HepG2 (cell line): ENCODE results near the gene ZNF79. TPM values are rescaled to one million over a fixed set of nuclear protein-coding genes. Genes with fewer than 3 reads are reported as not detected.
A peak's percentile ranks its signal among the peaks of the same experiment; 100 is the strongest.

Experiments
- ATAC-seq: fragments of 200-7000 bp; cut with Tn5 transposase; 3 replicates; pipeline ENCODE4 v1.9.1; 2020; ENCODE audit warnings: mild to moderate bottlenecking, moderate library complexity
- BruUV-seq: library from RNA; stranded (reverse); fragments of 400-500 nt; replicated peaks from 2 replicates; lab custom pipeline; 2021; lab: Mats Ljungman, UMichigan
- CTCF ChIA-PET: fragments of 300-600 bp; formaldehyde crosslinking; extraction: SDS; loops from one replicate; lab custom pipeline; 2021; ENCODE audit warnings: low total read pairs, inconsistent platforms, low intra/inter-chr PET ratio; lab: Yijun Ruan, JAX
- POLR2A ChIA-PET: fragments of 350-600 bp; sonication (Branson Sonifier 250); formaldehyde crosslinking; loops from one replicate; lab custom pipeline; 2020; ENCODE audit warnings: antibody characterized with exemption, inconsistent platforms; lab: Yijun Ruan, JAX
- DNase-seq: peaks from one replicate; pipeline ENCODE4 v3.0.0-alpha.2; 2015; ENCODE audit warnings: low spot score
- FAIRE-seq: peaks from 3 replicates; lab custom pipeline; 2011; peaks lifted over from hg19 to GRCh38; lab: Jason Lieb, UNC
- H2AFZ ChIP-seq: one replicate; pipeline ENCODE4 v1.6.1; 2011; ENCODE audit warnings: low read length, inconsistent platforms
- H3K27ac ChIP-seq: fragments of 300-600 bp; 3 replicates; pipeline ENCODE4 v1.8.0; 2011; ENCODE audit warnings: mixed run types, mild to moderate bottlenecking, mixed read lengths, low read length, inconsistent platforms; ENCODE audit not compliant: insufficient read depth; ENCODE audit errors: extremely low read length
- H3K27me3 ChIP-seq, 2 experiments: fragments of 200-600 bp in 1 of 2; 2 replicates in 1 of 2; 3 replicates in 1 of 2; pipeline versions ENCODE4 v1.6.0 to v1.8.0; 2011; ENCODE audit warnings: low read length in 2 of 2, mild to moderate bottlenecking in 2 of 2, moderate library complexity in 2 of 2, inconsistent platforms in 1 of 2; ENCODE audit not compliant: insufficient read depth in 2 of 2, control insufficient read depth in 1 of 2
- H3K36me3 ChIP-seq, 2 experiments: fragments of 200-600 bp in 1 of 2; replicated peaks in 1 of 2; 2 replicates in 1 of 2; 3 replicates in 1 of 2; pipeline versions ENCODE4 v1.5.1 to v1.8.0; 2011; ENCODE audit warnings: low read length in 2 of 2, inconsistent platforms in 1 of 2; ENCODE audit not compliant: insufficient read depth in 2 of 2, control insufficient read depth in 1 of 2
- H3K4me1 ChIP-seq: 2 replicates; pipeline ENCODE4 v1.5.1; 2012; ENCODE audit warnings: low read length, inconsistent platforms; ENCODE audit not compliant: insufficient read depth
- H3K4me2 ChIP-seq: 2 replicates; pipeline ENCODE4 v1.6.0; 2011; ENCODE audit warnings: low read depth, low read length, inconsistent platforms
- H3K4me3 ChIP-seq, 3 experiments: fragments of 200-600 bp in 1 of 3; sonication (generic), shearing (Covaris generic) in 1 of 3; replicated peaks in 1 of 3; 2 replicates each; pipeline ENCODE4 v1.5.1; 2011 to 2016; ENCODE audit warnings: low read length in 3 of 3, inconsistent platforms in 2 of 3, low read depth in 2 of 3, mild to moderate bottlenecking in 2 of 3, control low read depth in 1 of 3, mixed read lengths in 1 of 3; ENCODE audit not compliant: insufficient read depth in 1 of 3
- H3K79me2 ChIP-seq: one replicate; pipeline ENCODE4 v1.6.1; 2011; ENCODE audit warnings: low read length, inconsistent platforms; ENCODE audit not compliant: insufficient read depth
- H3K9ac ChIP-seq: 2 replicates; pipeline ENCODE4 v1.6.0; 2011; ENCODE audit warnings: mild to moderate bottlenecking, low read depth, low read length, inconsistent platforms; ENCODE audit not compliant: insufficient read depth
- H3K9me3 ChIP-seq: 2 replicates; pipeline ENCODE4 v1.5.1; 2012; ENCODE audit warnings: mild to moderate bottlenecking, low read length
- H4K20me1 ChIP-seq: 2 replicates; pipeline ENCODE4 v1.6.0; 2011; ENCODE audit warnings: inconsistent platforms, mild to moderate bottlenecking, low read length, moderate library complexity; ENCODE audit not compliant: insufficient read depth
- ATF4 ChIP-seq, 2 experiments: fragments of 450-650 bp in 1 of 2; sonication (generic) in 1 of 2; formaldehyde crosslinking; IDR thresholded peaks; 2 replicates each; pipeline versions ENCODE4 v1.5.0 to v1.8.0; 2020 to 2022; ENCODE audit warnings: mild to moderate bottlenecking in 1 of 2, missing genetic modification reagents in 1 of 2
- EP300 ChIP-seq, 3 experiments: sonication (generic) in 1 of 3; formaldehyde crosslinking in 1 of 3; IDR thresholded peaks; 2 replicates each; pipeline versions ENCODE4 v1.5.1 to v1.6.1; 2011 to 2020; ENCODE audit warnings: low read depth in 2 of 3, low read length in 2 of 3, borderline replicate concordance in 1 of 3, improper control_type of control experiment in 1 of 3, mild to moderate bottlenecking in 1 of 3, missing genetic modification reagents in 1 of 3, moderate library complexity in 1 of 3
- GATAD2A ChIP-seq: IDR thresholded peaks from 2 replicates; pipeline ENCODE4 v1.6.1; 2016
- HMG20A ChIP-seq: IDR thresholded peaks from 2 replicates; pipeline ENCODE4 v1.6.1; 2016; ENCODE audit warnings: borderline replicate concordance
- IRF2 ChIP-seq: IDR thresholded peaks from 2 replicates; pipeline ENCODE4 v1.6.1; 2018; ENCODE audit warnings: missing genetic modification reagents, missing compliant biosample characterization
- MLX ChIP-seq: IDR thresholded peaks from 2 replicates; pipeline ENCODE4 v1.6.1; 2016
- NR2F1 ChIP-seq, 2 experiments: fragments of 450-650 bp in 1 of 2; formaldehyde crosslinking in 1 of 2; IDR thresholded peaks; 2 replicates each; pipeline versions ENCODE4 v1.5.0 to v1.6.1; 2016 to 2020; ENCODE audit warnings: mild to moderate bottlenecking in 1 of 2, missing compliant biosample characterization in 1 of 2, missing genetic modification reagents in 1 of 2, moderate library complexity in 1 of 2
- NR2F2 ChIP-seq: IDR thresholded peaks from 2 replicates; pipeline ENCODE4 v1.6.1; 2012; ENCODE audit warnings: low read depth, inconsistent platforms, borderline replicate concordance
- PAXIP1 ChIP-seq: sonication (generic); formaldehyde crosslinking; conservative IDR thresholded peaks from 2 replicates; pipeline ENCODE4 v1.4.0; 2020; ENCODE audit warnings: mild to moderate bottlenecking, missing genetic modification reagents, moderate library complexity
- RARA ChIP-seq: IDR thresholded peaks from 2 replicates; pipeline ENCODE4 v1.6.1; 2016; ENCODE audit warnings: missing genetic modification reagents, missing compliant biosample characterization
- SALL1 ChIP-seq: sonication (generic); formaldehyde crosslinking; IDR thresholded peaks from 2 replicates; pipeline ENCODE4 v1.8.0; 2022; ENCODE audit warnings: mild to moderate bottlenecking, missing genetic modification reagents
- SOX13 ChIP-seq, 3 experiments: fragments of 450-650 bp in 1 of 3; sonication (generic) in 1 of 3; formaldehyde crosslinking in 1 of 3; IDR thresholded peaks in 2 of 3; conservative IDR thresholded peaks in 1 of 3; 2 replicates each; pipeline versions ENCODE4 v1.5.0 to v1.6.1; 2016 to 2020; ENCODE audit warnings: antibody characterized with exemption in 1 of 3, mild to moderate bottlenecking in 1 of 3, missing compliant biosample characterization in 1 of 3, missing genetic modification reagents in 1 of 3, moderate library complexity in 1 of 3
- ZBTB8A ChIP-seq: sonication (generic); formaldehyde crosslinking; IDR thresholded peaks from 2 replicates; pipeline ENCODE4 v1.4.0; 2020; ENCODE audit warnings: mild to moderate bottlenecking, low read depth, missing genetic modification reagents, borderline replicate concordance
- ZNF362 ChIP-seq: sonication (generic); formaldehyde crosslinking; IDR thresholded peaks from 2 replicates; pipeline ENCODE4 v1.4.0; 2020; ENCODE audit warnings: missing genetic modification reagents, mild to moderate bottlenecking, borderline replicate concordance
- WGBS: methylation state at CpG from one replicate; pipeline ENCODE4 v1.1.6; 2017; ENCODE audit warnings: low lambda C conversion rate; 5-methylcytosine and 5-hydroxymethylcytosine counted together
- in situ Hi-C: cut with HindIII; loops from 2 replicates; pipeline ENCODE4 v1.10.0; 2017; ENCODE audit warnings: low pct_unique_long_range_greater_than_20kb; ENCODE audit not compliant: extremely low pct_ligation_motif_present
- intact Hi-C: fragments of 100-400 bp; cut with micrococcal nuclease; formaldehyde crosslinking; loops from one replicate; pipeline ENCODE4 v1.10.0; 2022; ENCODE audit not compliant: unreplicated experiment
- polyA plus RNA-seq, 8 experiments: library from polyadenylated mRNA; depleted of rRNA in 3 of 8; stranded (reverse) in 7 of 8; unstranded in 1 of 8; fragments of >200 nt; fragmentation: Illumina TruSeq in 4 of 8; extraction: Trizol in 4 of 8; gene quantifications; 2 replicates each; pipeline versions ENCODE4 v1.2.1 to v1.2.3, GENCODE V29; 2011 to 2016; ENCODE audit warnings: low read depth in 4 of 8, missing spikeins in 1 of 8, mixed read lengths in 1 of 8; ENCODE audit not compliant: insufficient read depth in 1 of 8
- total RNA-seq, 5 experiments: library from RNA; depleted of rRNA; stranded (reverse); fragments of >200 nt; fragmentation: Illumina TruSeq; extraction: Trizol; gene quantifications; 2 replicates each; pipeline ENCODE4 v1.2.3, GENCODE V29; 2016; ENCODE audit warnings: low read depth in 1 of 5

The ZNF79 gene
- total and polyA plus RNA-seq, 2 of the 13 experiments (the other 11 are each of a cell fraction or from before 2014, with no cell fraction given), result 3.7 to 8.1 TPM

GRCh38 chr9:127389381-127390247 is 34.6 kb upstream of the ZNF79 start:
- in situ Hi-C loops, result no loop called here
- H3K27ac ChIP-seq, result peak overlapping the region; percentile 92
- intact Hi-C loops, result loop anchor here (5.0 to 10.0 kb wide), 2 partner anchors 45 to 63 kb away; partner anchors contain the start of genes LRSAM1 and RPL12
- H3K4me2 ChIP-seq, result peak overlapping the region; percentile 86
- POLR2A ChIA-PET, result interaction anchor here (1.6 to 4.6 kb wide), 4 partner anchors 9 to 34 kb away, joined by 3 to 159 read pairs (median 16); partner anchors contain the start of genes SLC2A8 and ZNF79
- DNase-seq, result peak; percentile 43
- no peaks in the 10 kb centered on the region for H3K27me3 ChIP-seq
- no peak overlapping the region for H2AFZ ChIP-seq
- FAIRE-seq, result no peak
- 6% methylated on average over 4 of the region's 4 CpGs for WGBS
- no peaks in the 10 kb centered on the region for H3K79me2 ChIP-seq
- H3K4me3 ChIP-seq, result peak overlapping the region in 2 of 3 experiments; percentile 13 to 15; a peak in 2 of 6 replicates
- H3K9ac ChIP-seq, result peak overlapping the region; percentile 77
- ATAC-seq, result peak; percentile 31; the same call in 1 of the 3 replicates
- no peaks in the 10 kb centered on the region for H4K20me1 ChIP-seq
- no peaks in the 10 kb centered on the region for H3K9me3 ChIP-seq
- peaks cover 73% of the 10 kb centered on the region for H3K4me1 ChIP-seq
- BruUV-seq, result no TSS peak
- CTCF ChIA-PET, result no interaction called here
- H3K36me3 ChIP-seq, result no peaks in the 10 kb centered on the region
- no peak for TF ChIP-seq MLX (CRISPR knock-in tag)
- 0 out of 2 replicates have a peak, but pooled peaks have one; percentile 14 for TF ChIP-seq PAXIP1
- TF ChIP-seq SOX13 (IDR thresholded peaks at IDR 0.05), result no peak
- 0 out of 4 replicates have a peak, but pooled peaks of 1 of the 2 experiments have one; percentile 12 for TF ChIP-seq SOX13 (CRISPR knock-in tag; conservative IDR thresholded peaks at IDR 0.05 in 1 of 2, IDR thresholded peaks at IDR 0.05 in 1 of 2)
- 0 out of 4 replicates have a peak, but pooled peaks of 1 of the 2 experiments have one; percentile 28 for TF ChIP-seq EP300 (IDR thresholded peaks at IDR 0.05; ENCODE audit: low read depth in 2 of 2, low read length in 2 of 2)
- no peak for TF ChIP-seq EP300 (CRISPR knock-in tag; IDR thresholded peaks at IDR 0.05; ENCODE audit: borderline replicate concordance)
- peak; percentile 73 for TF ChIP-seq RARA (CRISPR knock-in tag)
- TF ChIP-seq SALL1 (CRISPR knock-in tag), result 0 out of 2 replicates have a peak, but pooled peaks have one; percentile 26
- no peak for TF ChIP-seq IRF2 (CRISPR knock-in tag)
- peak; percentile 78 for TF ChIP-seq ZNF362 (CRISPR knock-in tag)
- peak; percentile 21 to 74; a peak in 2 of 4 replicates for TF ChIP-seq NR2F1 (CRISPR knock-in tag; IDR thresholded peaks at IDR 0.05)
- peak; percentile 73 for TF ChIP-seq GATAD2A
- TF ChIP-seq ZBTB8A (CRISPR knock-in tag), result no peak
- TF ChIP-seq NR2F2, result peak; percentile 34; the same call in 1 of the 2 replicates
- TF ChIP-seq HMG20A (CRISPR knock-in tag), result peak; percentile 27; the same call in 1 of the 2 replicates
- TF ChIP-seq ATF4 (CRISPR knock-in tag; IDR thresholded peaks at IDR 0.05), result 0 out of 4 replicates have a peak, but pooled peaks of 1 of the 2 experiments have one; percentile 15
